SIG-M5 treated with dmso at 0.1 percent for 504 hours (cell line): ENCODE data around the gene FLT4.
"Not testable (repeated sequence)": the region's sequence is repeated elsewhere in the genome, so short reads cannot be mapped to it uniquely, and the experiment has no call there.

Experiments
- DNase-seq: peaks from one replicate; lab custom pipeline; 2025; ENCODE audit not compliant: unreplicated experiment; lab: John Stamatoyannopoulos, UW

Gene FLT4

GRCh38 chr5:180670586-180671359 lies 21.4 kb upstream of the FLT4 start:
- DNase-seq: peak; percentile 63

DNA sequence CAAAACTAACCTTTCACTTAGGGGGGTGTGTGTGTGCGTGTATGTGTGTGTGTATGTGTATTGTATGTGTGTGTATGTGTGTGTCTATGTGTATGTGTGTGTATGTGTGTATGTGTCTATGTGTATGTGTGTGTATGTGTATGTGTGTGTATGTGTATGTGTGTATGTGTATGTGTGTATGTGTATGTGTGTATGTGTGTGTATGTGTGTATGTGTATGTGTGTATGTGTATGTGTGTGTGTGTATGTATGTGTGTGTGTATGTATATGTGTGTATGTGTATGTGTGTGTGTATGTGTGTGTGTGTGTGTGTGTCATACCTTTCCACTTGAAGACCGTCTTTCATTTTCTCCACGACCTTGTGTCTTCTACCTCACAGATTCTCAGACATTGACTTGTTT lies 20.8 kb upstream of the FLT4 start:
- DNase-seq: no peak

DNA sequence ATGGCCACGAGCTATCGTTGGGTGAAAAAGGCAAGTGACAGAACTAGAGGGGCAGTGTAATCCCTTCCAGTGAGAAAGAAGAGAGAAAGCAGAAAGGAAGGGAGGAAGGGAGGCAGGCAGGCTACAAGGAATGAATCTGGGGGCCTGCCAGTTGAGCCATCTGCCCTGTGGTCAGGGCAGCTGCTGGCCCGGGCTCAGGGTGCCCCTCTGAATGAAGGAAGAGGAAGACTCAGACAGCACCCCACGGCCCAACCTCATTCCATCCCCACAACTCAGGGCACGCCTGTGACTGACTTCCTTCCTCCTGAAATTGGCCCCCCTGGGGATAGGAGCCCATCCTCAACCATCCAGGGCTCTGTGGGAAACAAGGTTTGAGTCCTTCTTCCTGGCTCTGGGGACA lies 20.3 kb upstream of the FLT4 start:
- DNase-seq: no peak

DNA sequence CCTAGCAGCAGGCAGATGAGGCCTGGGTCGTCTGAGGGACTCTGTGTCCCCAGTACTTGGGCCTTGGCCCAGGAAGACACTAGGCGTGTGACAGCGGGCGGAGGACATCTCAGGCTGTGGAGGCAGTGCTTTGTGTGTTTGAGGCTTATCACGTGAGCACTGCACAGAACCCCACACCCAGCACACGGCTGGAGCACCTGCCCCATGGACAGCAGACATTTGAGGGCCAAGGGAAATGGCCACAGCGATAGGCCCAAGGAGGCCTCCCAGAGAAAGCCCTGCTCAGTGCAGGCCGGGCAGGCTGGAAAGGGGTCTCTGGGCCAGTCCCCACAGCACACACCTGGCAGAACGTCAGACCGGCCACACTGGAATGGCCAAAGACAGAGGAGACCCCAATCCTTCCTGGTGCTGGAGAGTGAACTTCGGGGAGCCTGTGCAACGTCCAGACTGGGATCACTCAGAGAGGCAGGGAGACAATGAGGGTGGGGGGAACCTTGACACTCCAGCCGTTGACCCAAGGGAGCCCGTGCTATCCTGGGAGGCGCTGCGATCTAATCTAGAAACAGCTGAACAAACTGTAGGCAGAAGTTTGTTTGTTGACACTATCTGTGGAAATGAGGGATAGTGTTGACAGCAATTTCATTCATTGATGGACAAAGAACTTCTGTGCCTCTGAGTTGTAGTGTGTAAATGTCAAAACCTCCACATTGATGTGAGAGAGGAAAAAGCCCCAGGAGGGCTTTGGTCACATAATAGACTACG lies 19.6 kb upstream of the FLT4 start:
- no peak for DNase-seq

- no peak for DNase-seq
Observed at GRCh38 chr5:180666812-180667211, 17.4 kb upstream of the FLT4 start.

DNA sequence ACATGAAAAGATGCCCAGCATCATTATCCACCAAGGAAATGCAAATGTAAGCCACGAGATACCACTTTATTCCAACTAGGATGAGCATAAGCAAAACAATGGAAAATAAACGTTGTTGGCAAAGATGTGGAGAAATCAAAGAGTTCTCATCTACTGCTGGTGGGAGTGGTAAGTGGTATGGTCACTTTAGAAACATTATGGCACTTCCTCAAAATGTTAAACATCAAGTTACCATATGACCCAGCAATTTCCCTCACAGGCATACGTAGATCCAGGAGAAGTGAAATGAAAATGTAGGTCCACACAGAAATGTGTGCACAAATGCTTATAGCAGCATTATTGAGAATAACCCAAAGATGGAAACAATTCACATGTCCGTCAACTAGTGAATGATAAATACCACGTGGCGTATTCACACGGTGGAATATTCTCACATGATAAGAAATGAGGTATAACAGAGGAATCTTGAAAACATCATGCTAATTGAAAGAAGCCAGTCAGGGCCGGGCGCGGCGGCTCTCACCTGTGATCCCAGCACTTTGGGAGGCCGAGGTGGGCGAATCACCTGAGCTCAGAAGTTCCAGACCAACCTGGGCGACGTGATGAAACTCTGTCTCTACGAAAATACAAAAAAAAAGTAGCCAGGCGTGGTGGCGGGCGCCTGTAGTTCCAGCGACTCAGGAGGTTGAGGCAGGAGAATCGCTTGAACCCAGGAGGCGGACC lies 16.4 kb upstream of the FLT4 start:
- DNase-seq: peak; percentile 27

DNA sequence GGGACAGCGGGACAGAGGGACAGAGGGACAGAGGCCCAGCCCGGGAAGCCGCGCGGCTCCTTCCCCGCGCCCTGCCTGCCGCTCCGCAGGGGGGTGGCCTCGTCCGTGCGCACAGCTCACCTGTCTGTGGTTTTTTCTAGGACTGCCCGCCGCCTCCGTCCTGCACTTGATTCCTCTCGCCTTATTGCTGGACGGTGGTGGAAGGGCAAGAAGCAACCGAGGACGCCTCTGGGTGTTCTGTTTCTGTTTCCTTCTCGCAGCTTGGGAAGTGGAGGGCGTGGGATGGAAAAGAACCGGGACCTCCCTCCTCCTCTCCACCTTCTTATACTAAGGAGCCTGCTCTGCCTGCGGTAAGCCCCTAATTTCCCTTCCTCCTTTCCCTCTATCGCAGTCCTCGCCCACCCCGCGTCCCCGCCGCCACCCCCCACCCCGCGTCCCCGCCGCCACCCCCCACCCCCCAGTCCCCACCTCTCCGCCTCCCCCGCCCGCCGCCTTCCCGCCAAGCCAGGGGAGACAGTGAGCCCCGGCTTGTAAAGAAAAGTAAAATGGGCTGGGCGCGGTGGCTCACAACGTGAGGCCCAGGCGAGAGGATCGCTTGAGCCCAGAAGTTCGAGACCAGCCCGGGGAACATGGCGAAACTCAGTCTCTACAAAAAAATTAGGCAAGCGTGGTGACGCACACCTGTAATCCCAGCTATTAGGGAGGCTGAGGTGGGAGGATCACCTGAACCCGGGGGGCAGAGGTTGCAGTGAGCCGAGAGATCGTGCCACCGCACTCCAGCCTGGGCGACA lies 9.6 kb upstream of the FLT4 start:
- no peak for DNase-seq

DNA sequence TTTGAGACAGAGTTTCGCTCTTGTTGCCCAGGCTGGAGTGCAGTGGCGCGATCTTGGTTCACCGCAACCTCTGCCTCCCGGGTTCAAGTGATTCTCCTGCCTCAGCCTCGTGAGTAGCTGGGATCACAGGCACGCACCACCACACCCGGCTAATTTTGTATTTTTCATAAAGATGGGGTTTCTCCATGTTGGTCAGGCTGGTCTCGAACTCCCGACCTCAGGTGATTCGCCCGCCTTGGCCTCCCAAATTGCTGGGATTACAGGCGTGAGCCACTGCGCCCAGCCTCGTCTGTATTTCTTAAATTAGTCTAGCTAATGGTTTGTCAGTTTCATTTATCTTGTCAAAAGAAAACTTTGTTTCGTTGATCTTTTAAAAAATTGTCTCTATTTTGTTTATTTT lies 5.8 kb upstream of the FLT4 start:
- DNase-seq: not testable (repeated sequence)

DNA sequence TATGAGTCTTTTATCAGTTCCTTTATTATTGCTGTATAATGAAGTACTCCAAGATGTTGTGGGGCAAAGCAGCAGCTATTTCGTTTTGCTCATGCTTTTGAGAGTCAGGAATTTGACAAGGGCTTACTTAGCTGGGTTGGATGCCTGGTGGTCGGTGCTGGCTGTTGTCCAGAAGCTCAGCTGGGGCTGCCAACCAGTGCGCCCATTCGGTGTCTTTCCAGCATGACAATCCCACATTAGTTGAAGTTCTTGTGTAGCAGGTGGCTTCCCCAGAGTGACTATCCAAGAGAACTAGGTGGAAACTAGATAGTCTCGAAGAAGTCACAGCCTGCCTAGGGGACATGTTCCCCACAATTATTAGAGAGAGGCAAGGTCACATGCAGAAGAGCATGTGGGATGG lies 3.4 kb upstream of the FLT4 start:
- no peak for DNase-seq

DNA sequence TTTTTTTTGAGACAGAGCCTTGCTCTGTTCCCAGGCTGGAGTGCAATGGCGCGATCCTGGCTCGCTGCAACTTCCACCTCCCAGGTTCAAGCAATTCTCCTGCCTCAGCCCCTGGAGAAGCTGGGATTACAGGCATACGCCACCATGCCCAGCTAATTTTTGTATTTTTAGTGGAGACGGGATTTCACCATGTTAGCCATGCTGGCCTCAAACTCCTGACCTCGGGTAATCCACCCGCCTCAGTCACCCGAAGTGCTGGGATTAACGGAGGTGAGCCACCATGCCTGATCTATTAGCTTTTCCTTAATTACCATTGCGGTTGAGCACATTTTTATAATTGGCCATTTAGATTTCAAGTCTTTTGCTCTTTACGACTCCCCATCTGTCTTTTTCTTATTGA lies 2.9 kb upstream of the FLT4 start:
- DNase-seq: no peak

DNA sequence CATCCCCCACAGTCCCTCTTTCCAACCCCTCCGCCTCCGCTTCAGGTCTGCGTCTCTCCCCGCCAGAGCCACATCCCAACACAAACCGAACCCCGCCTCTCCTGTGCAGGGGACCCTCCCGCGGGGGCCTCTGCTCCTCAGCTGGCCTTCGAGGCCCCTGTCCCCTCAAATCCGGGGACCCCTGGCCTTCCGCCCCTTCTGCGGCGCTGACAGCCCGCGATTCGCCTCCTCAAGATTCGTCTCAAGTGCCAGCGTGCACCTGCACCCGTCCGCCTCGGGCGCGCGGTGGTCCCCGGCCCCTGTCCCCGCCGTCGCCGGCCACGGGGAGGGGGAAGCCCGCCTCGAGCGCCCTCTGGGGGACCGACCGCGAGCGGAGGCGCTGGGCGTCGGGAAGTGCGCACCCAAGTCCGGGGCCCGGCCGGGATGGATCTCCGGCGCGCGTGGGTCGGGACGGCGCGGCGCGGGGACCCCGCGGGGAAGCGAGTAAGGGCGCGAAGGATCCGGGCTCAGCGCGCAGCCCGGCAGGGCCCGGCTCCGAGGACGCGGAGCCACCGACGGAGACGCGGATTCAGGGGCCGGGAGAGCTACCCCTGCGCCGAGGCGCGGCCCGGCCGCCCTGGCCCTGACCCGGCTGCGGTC lies 623 bp downstream of the FLT4 start:
- no peak for DNase-seq

DNA sequence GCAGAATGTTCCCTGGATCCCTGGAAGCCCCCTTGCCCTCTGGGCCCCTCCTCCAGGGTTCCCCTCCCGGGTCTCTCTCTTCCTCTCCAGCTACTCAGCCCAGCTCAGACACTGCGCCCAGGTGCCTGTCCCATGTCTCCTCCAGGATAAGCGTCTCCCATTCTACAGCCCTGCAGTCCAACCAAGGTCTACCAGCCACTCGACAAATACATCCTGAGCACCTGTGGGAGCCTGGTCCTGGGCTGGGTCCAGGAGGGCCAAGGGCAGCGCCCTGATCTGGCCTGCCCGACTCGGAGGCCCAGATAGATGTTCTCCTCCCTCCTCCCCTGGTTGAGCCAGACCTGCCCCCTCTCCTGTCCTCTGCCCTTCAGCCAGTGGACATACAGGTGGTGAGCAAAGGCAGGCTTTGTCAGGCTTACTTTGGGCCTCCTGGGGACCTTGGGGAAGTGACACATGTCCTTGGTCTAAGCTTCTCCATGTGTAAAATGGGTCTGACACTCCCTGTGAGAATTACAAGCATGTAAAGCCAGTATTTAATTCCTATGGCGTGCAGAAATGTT lies 1.4 kb downstream of the FLT4 start:
- DNase-seq: no peak

GRCh38 chr5:180647465-180647864 lies 1.9 kb downstream of the FLT4 start:
- no peak for DNase-seq

DNA sequence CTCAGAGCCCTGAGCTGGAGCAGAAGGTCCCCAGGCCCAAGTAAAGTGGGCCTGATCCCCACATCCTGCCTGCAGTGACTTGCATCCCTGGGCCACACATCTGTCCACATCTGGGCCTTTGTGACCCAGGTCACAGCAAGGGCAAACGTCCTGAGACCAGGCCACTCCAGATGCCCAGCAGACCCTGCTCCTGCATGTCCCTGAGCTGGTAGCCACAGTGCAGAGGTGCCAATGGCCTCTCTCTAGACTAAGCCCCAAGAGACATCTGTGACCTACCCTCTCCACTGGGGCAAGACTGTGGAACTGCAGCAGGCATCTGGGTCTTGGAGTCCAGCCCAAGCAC lies 2.5 kb downstream of the FLT4 start:
- DNase-seq: no peak

- no peak for DNase-seq
Observed at GRCh38 chr5:180646289-180646962, 3.0 kb downstream of the FLT4 start.

GRCh38 chr5:180645274-180646204 lies 3.9 kb downstream of the FLT4 start:
- no peak for DNase-seq

- DNase-seq: no peak
Observed at GRCh38 chr5:180644825-180645273, 4.6 kb downstream of the FLT4 start.

DNA sequence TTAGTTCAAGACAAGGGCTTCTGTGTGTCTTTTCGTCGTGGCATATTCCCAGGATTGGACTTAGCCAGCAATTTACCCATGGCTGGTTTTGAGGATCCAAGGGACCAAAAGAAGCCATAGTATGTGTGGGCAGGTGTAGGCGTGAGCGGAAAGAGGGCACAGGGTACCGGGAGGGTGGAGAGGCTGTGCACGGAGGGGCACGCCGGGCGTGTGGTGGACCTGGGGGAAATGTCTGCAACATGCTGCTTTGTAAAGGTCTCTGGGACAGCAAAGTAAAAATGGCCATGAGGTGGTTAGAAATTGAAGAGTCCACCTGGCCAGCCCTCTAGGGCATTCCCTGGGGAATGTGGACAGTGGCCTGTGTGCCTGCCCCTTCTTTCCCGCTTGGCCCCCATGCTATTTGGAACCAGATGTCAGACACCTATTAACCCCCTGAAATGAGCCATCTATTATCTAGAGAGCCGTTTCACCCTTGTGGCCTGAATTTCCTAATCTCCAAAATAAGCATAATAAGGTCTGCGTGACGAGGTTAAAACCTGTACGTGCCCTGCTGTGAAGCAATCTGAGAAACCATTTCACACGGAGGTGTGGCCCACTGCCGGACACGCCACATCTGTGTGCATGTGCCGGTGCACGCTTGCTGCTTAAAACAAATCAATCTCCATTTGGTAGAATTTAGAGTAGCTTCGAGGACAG lies 5.1 kb downstream of the FLT4 start:
- DNase-seq: no peak
